NT2/D1 (cell line): ENCODE data around the gene TAL2.

Source experiments
- SUZ12 ChIP-seq: IDR thresholded peaks from 2 replicates; pipeline ENCODE4 v1.6.1; 2011; ENCODE audit not compliant: insufficient read length, insufficient read depth; ENCODE audit errors: extremely low read depth
- YY1 ChIP-seq: IDR thresholded peaks from 2 replicates; pipeline ENCODE4 v1.6.1; 2011; ENCODE audit not compliant: insufficient read length, insufficient read depth
- ZNF274 ChIP-seq: IDR thresholded peaks from 2 replicates; pipeline ENCODE4 v1.6.1; 2011; ENCODE audit warnings: mild to moderate bottlenecking, low read depth, low read length

DNA sequence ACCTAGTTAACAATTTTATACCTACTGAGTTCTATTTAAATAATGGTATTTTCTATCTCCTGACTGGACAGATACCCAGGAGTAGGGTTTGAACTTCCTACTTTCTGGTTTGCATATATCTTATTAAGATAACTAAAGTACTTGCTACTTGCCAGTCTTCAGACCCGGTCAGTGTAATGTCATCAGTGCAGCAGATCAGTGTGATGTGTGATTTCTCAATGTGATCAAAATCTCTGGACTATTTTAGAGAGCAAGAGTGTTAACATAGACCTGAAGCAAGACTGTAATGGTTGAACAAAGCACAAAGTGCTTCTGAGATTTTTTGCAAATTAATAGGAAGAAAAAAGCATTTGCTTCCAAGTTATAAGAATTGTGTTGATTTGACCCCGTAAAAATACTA lies 38.9 kb downstream of the TAL2 start:
- TF ChIP-seq ZNF274: no peak
- TF ChIP-seq YY1: no peak
- TF ChIP-seq SUZ12: no peak
